Gastroesophageal sphincter (tissue), 3 donors: ENCODE data around the gene OR2B2.

Experiments
- POLR2A ChIP-seq, 2 donors: fragments of 450-650 bp; IDR thresholded peaks; one replicate each; pipeline ENCODE4 v1.6.1; 2017; ENCODE audit warnings: antibody characterized with exemption in 2 of 2, mild to moderate bottlenecking in 2 of 2, moderate library complexity in 1 of 2
- POLR2AphosphoS5 ChIP-seq: sonication (generic); formaldehyde crosslinking; IDR thresholded peaks from one replicate; pipeline ENCODE4 v1.6.1; 2017; ENCODE audit warnings: antibody characterized with exemption
- TF ChIP-seq, protein P1 (sequence below), 4 experiments: fragments of 200-600 bp in 2 of 4; fragments of 450-650 bp in 2 of 4; sonication (generic) in 1 of 4; IDR thresholded peaks; one replicate each; pipeline ENCODE4 v1.5.1; 2017 to 2019; ENCODE audit warnings: antibody characterized with exemption in 4 of 4, mild to moderate bottlenecking in 2 of 4, moderate library complexity in 2 of 4

DNA sequence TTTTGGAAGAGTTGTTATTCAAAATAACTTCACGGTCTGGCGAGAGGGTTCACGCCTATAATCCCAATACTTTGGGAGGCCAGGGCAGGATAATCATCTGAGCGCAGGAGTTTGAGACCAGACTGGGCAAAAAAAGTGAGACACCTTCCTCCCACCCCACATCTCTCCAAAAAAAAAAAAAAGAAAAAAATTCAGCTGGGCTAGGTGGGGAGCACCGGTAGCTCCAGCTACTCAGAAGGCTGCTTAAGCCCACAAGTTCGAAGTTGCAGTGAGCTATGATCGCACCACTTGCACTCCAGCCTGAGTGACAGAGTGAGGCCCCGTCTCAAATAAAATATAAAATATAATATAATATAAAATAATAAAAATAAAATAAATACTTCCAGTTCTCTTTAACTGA, 10.4 kb downstream of the OR2B2 start:
- TF ChIP-seq, protein P1, sequence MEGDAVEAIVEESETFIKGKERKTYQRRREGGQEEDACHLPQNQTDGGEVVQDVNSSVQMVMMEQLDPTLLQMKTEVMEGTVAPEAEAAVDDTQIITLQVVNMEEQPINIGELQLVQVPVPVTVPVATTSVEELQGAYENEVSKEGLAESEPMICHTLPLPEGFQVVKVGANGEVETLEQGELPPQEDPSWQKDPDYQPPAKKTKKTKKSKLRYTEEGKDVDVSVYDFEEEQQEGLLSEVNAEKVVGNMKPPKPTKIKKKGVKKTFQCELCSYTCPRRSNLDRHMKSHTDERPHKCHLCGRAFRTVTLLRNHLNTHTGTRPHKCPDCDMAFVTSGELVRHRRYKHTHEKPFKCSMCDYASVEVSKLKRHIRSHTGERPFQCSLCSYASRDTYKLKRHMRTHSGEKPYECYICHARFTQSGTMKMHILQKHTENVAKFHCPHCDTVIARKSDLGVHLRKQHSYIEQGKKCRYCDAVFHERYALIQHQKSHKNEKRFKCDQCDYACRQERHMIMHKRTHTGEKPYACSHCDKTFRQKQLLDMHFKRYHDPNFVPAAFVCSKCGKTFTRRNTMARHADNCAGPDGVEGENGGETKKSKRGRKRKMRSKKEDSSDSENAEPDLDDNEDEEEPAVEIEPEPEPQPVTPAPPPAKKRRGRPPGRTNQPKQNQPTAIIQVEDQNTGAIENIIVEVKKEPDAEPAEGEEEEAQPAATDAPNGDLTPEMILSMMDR (IDR thresholded peaks at IDR 0.05) = no peak
- TF ChIP-seq POLR2AphosphoS5 (no peak), POLR2A (IDR thresholded peaks at IDR 0.05) (no peak)
